NB4 (cell line): ENCODE measurements around the gene PRB3.

Source experiments
- DNase-seq: peaks from one replicate; pipeline ENCODE4 v3.0.0; 2010; ENCODE audit warnings: low read depth
- H3K4me3 ChIP-seq: one replicate; pipeline ENCODE4 v1.5.1; 2011; ENCODE audit warnings: mild to moderate bottlenecking, low read depth, low read length, moderate library complexity
- CTCF ChIP-seq: IDR thresholded peaks from one replicate; pipeline ENCODE4 v1.5.1; 2012; ENCODE audit warnings: low read depth, low read length
- MYC ChIP-seq: IDR thresholded peaks from 2 replicates; pipeline ENCODE4 v1.6.1; 2011; ENCODE audit warnings: low read depth, low read length
- POLR2A ChIP-seq: IDR thresholded peaks from 2 replicates; pipeline ENCODE4 v1.6.1; 2011; ENCODE audit warnings: mild to moderate bottlenecking; ENCODE audit not compliant: insufficient read length; ENCODE audit errors: extremely low read depth
- TF ChIP-seq, protein P1 (sequence below): IDR thresholded peaks from 2 replicates; pipeline ENCODE4 v1.6.1; 2011; ENCODE audit warnings: low read depth, low read length

The PRB3 gene

DNA sequence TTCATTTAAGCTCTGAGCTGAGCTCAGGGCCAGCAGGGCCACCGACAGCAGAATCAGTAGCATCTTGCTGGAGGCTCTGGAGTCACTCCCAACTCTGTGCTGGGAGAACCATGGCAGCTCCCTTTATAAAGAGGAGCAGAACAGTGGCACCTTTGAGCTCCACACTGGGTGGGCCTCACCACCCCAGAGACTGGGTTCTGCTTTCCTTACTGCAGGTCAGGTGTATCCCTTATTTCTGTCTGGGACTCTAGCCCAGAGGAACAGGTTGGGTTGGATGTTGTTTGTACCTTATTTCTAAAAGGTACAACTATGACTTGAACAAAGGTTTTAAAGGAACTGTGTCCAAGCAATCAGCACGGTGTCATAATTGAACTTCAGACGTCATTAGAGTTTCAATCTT lies at the start of gene PRB3:
TSS of gene PRB3 (minus strand) at position 101 of the 400 bp plus-strand sequence. CDS start at position 63, 38 bp downstream.
- no peak for DNase-seq
- no peak for TF ChIP-seq CTCF
- TF ChIP-seq, protein P1, sequence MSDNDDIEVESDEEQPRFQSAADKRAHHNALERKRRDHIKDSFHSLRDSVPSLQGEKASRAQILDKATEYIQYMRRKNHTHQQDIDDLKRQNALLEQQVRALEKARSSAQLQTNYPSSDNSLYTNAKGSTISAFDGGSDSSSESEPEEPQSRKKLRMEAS: no peak
- no peak for TF ChIP-seq POLR2A
- TF ChIP-seq MYC: no peak

GRCh38 chr12:11310336-11310735 lies 40.8 kb upstream of the PRB3 start, which contains the start of gene PRB4:
Gene PRB4, minus strand, starts transcription at chr12:11310436. Its CDS starts 38 bp downstream, at chr12:11310398.
- TF ChIP-seq POLR2A: no peak
- no peak for TF ChIP-seq CTCF
- TF ChIP-seq, protein P1: no peak
- no peak for TF ChIP-seq MYC
- H3K4me3 ChIP-seq: no peak within 1 kb of the TSS
- DNase-seq: no peak

More for the DNA sequence above, at the start of gene PRB3:
- no peak within 1 kb of the TSS for H3K4me3 ChIP-seq

DNA sequence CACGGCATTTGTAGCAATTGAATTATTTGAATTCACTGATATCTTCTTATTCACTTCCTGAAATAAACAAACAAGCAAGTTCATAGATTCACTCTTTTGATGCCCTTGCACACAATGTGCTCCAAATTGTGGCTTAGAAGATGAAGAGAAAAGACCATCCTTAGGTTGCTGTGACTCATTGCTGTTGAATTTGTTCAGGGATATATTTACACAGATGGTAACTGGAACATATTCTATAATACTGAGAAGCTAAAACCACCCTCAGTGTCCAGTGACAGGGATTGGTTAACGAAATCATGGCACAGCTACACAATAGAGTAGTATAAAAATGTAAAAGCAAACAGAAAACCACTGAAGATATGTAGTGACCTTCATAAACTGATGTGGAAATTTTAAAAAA lies 37.6 kb upstream of the PRB3 start:
- no peak overlapping the region for H3K4me3 ChIP-seq
- TF ChIP-seq CTCF: no peak
- no peak for TF ChIP-seq MYC
- no peak for TF ChIP-seq POLR2A
- TF ChIP-seq, protein P1: no peak
- DNase-seq: no peak

DNA sequence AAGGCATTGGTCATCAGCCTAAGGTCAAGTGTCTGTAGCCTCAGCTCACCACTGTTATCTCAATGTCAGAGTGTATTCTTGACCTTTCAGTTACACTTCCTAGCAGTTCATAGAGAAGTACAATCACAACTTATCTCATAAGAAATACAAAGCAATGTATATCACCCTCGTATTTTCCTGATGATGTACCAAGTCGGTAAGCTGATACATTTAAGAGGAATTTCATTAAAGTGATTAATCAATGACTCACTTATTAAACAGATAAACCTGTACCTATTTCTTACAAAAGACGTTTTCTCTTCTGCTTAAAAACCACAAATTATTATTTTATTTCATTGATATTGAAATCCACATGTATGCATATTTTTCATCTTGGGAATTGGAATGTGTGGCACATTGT lies 3.9 kb upstream of the PRB3 start:
- no peak for TF ChIP-seq MYC
- TF ChIP-seq, protein P1: no peak
- TF ChIP-seq POLR2A: no peak
- no peak for TF ChIP-seq CTCF
- no peak overlapping the region for H3K4me3 ChIP-seq
- no peak for DNase-seq

- DNase-seq: no peak
- no peak overlapping the region for H3K4me3 ChIP-seq
- TF ChIP-seq MYC: no peak
- TF ChIP-seq, protein P1: no peak
- no peak for TF ChIP-seq POLR2A
These were observed 5.0 kb downstream of the PRB3 start for GRCh38 chr12:11264501-11264900.

GRCh38 chr12:11246489-11246888 lies 23.0 kb downstream of the PRB3 start:
- TF ChIP-seq MYC (no peak), CTCF (no peak), POLR2A (no peak)
- TF ChIP-seq, protein P1: no peak
- H3K4me3 ChIP-seq: no peak overlapping the region
- no peak for DNase-seq
